HG02759 (cell line): ENCODE data around the gene SEC61B.
"Not testable (repeated sequence)": the region's sequence is repeated elsewhere in the genome, so short reads cannot be mapped to it uniquely, and the experiment has no call there.

ENCODE experiments used
- ATAC-seq: cut with Tn5 transposase; IDR thresholded peaks from one replicate; pipeline ENCODE4 v1.9.1; 2021; ENCODE audit warnings: mild to moderate bottlenecking, moderate library complexity; ENCODE audit not compliant: unreplicated experiment

SEC61B gene

DNA sequence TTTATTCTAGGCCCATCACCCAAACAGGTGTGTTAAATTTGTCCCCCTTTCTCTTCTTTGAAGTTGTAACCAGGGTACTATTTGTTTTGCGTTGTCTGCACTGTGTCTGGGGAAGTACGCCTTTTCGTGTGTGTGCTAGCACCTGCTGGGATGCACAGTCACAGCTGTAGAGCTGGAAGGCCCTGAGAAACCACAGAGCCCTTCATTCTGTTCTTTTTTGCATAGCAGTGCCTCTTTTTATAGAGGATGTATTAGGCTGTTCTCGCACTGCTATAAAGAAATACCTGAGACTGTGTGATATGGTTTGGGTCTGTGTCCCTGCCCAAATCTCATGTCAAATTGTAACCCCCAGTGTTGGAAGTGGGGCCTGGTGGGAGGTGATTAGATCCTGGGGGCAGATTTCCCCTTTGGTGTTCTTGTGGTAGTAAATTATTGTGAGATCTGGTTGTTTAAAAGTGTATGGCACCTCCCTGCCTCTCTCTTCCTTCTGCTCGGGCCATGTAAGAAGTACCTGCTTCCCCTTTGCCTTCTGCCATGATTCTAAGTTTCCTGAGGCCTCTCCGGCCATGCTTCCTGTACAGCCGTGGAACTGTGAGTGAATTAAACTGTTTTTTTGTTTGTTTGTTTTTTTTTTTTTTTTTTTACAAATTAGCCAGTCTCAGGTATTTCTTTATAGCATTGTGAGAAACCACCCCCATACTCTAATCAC is 14.0 kb downstream of the SEC61B start:
- ATAC-seq, result peak; percentile 95

GRCh38 chr9:99237356-99237755 is 15.3 kb downstream of the SEC61B start:
- ATAC-seq, result no peak

DNA sequence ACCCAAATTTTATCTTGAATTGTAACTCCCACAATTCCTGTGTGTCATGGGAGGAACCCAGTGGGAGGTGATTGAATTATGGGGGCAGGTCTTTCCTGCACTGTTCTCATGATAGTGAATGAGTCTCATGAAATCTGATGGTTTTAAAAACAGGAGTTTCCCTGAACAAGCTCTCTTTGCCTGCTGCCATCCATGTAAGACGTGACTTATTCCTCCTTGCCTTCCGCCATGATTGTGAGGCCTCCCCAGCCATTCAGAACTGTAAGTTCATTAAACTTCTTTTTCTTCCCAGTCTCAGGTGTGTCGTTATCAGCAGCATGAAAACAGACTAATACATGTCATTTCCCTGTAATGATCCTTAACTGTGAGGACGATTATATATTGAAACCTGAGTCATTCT is 15.8 kb downstream of the SEC61B start:
- ATAC-seq, result not testable (repeated sequence)

DNA sequence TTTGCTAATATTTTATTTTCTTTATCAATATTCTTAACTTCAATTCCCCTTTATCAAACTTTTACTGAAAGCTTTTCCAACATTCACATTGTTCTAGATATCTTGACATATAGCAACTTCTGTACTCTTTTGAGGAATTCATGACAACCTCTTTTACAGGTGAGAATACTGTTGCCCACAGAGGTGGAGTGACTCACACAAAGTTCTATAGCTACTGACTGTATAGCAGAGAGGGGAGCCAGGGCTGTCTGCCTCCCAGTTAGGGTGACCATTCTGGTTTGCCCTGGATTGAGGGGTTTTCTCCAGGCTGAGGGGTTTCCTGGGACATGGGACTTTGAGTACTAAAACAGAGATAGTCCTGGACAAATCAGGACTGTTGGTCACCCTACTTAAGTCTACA is 16.2 kb downstream of the SEC61B start:
- no peak for ATAC-seq

DNA sequence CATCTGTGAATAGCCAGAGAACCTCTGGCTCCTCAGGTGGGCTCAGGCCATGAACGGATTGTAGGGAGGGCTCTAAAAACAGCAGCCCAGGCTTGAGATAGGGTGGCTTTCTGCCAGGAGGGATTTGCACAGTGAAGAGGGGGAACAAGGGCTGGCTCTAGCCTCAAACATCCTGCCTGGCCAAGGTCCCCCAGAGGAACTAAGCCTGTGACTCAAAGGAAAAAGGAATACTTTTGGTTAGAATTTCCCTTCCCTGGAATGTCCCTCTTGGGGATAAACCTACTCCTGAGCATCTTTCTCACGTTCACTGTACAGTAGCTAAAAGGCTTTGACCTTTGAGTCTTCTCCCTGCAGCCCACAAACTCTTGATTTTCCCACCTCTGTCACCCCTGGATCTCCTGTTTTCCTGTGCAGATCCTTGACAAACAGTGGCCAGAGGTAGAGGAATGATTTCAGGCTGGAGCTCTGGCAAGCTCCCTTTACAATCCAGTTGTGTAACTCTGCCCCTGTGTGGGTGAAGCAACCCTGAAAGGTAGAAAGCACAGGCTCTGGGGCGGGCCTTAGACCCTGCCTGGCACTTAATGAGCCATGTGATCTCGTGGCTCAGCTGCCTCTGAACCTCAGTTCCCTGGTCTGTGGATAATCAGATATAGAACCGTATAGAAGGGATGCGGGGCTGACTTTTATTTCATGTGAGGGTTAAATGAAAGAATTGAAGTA is 17.4 kb downstream of the SEC61B start:
- no peak for ATAC-seq

- ATAC-seq, result no peak
These were observed 19.0 kb downstream of the SEC61B start for GRCh38 chr9:99241106-99241505.

DNA sequence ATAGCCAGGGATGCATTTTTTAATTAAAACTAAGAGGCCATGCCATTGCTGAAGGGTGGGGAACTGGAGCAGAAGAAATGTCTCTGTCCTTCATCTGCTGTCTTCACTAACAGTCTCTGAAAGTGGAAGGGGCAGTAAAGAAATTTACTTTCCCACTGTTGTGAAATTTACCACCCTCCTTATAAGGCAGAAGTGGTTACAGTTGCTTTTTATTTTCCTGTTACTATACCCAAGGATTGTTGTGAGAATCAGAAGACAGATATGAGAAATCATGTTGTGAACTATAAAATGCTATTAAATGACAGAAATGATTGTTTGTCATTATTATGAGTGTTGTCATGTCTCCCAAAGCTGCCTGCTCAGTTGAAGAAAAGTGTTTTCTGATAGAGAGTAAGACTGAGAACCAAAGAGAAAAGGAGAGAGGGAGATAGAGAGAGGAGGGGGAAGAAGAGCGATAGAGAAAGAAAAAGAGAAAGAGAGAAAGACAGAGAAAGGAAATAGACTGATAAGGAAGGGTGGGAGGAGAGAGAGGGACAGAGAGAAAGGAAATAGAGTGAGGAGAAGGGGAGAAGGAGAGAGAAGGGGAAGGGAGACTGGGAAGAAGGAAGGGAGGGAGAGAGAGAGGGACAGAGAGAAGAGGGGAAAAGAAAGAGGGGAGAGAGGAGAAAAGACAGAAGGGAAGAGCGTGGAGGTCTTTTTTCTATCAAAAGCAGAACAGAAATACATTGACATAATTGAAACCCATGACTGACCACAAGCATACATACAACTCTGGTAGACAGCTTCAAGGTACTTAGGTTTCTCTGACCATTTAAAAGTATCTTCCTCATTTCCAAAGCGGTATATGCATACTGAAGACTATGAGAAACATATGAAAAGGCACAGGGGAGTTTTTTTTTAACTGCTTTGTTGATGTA is 22.5 kb downstream of the SEC61B start:
- ATAC-seq, result peak; percentile 90

- no peak for ATAC-seq
These were observed 27.5 kb downstream of the SEC61B start for GRCh38 chr9:99249619-99250018.

GRCh38 chr9:99251157-99251556 is 29.1 kb downstream of the SEC61B start:
- ATAC-seq, result no peak

DNA sequence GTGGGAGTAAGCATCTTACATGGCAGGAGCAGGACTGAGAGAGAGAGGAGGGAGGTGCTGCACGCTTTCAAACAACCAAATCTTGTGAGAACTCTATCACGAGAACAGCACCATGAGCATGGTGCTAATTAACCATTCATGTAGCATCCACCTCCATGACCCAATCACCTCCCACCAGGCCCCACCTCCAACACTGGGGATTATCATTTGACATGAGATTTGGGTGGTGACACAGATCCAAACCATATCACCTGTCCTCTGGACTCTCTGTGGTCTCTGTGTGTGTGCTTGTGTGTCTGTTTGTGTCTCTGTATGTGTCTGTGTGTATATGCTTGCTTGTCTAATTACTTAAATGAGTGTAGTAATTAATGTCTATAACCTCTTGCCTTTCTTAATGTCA is 31.1 kb downstream of the SEC61B start:
- peak; percentile 44 for ATAC-seq

DNA sequence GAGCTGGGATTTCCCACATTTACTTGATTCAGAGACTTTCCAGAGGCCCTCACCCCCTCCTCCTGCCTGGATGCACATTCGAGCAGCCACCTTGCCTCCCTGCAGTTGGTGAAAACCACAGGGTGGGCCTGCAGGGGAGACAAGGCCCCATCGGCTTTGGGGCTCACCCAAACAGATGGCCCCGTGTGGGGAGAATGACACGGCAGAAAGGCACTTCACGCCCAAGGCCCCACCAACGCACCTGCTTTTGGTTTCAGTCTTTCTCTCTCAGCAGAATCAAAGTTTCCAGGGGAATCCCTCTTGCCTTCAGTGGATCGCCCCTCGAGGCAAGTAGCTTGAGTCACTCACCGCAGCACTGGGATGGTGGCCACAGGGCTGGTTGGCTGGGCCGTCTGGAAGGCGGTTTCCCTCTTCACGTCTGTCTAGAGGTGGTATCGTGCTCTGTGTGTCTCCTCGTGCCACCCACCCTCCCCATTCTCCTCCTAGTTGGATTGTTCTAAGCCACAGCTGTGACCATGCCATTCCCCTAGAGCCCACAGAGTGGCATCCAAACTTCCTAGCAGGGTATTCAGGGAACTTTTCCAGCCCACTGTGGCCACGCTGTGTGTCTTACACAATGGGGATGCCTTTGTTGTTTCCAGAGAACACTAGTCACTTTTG is 31.8 kb downstream of the SEC61B start:
- peak; percentile 90 for ATAC-seq

DNA sequence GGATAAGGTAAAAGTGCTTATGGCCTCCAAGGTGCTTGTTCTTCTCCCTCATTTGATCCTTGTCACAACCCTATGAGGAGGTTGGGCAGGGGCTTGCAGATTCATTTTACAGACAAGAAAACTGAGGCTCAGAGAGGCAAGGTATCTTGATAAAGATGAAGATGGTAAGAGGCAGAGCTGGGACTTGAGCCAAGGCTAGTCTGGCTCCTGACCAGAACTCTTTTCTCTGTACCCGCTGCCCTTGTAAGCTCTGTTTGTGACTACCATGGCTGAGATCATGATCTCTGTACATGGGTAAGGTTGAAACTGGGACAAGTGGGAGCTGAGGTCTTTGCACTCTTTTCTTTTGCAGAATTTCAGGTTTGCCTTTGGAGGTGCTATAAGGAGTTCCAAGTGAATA is 33.6 kb downstream of the SEC61B start:
- ATAC-seq, result no peak

GRCh38 chr9:99257723-99258389 is 35.8 kb downstream of the SEC61B start:
- no peak for ATAC-seq

GRCh38 chr9:99259231-99259918 is 37.3 kb downstream of the SEC61B start:
- ATAC-seq, result peak; percentile 63

DNA sequence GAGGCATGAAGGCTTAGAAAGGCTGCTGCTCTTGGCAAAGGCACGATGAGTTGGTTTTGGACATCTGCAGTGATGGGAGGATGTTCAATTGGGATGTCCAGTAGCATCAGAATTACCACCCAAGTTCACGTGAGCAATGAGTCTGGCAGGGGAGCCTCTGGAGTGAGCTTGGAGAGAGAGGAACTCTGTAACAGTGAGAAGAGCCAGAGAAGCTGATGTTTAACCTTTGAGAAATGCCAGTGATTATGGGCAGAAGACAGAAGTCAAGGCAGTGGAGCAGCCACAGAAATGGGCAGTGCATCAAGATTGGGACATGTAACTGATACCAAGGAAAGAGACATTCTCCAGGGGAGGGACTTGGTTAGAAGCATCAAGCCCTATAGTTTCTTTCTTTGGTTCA is 39.8 kb downstream of the SEC61B start:
- no peak for ATAC-seq

DNA sequence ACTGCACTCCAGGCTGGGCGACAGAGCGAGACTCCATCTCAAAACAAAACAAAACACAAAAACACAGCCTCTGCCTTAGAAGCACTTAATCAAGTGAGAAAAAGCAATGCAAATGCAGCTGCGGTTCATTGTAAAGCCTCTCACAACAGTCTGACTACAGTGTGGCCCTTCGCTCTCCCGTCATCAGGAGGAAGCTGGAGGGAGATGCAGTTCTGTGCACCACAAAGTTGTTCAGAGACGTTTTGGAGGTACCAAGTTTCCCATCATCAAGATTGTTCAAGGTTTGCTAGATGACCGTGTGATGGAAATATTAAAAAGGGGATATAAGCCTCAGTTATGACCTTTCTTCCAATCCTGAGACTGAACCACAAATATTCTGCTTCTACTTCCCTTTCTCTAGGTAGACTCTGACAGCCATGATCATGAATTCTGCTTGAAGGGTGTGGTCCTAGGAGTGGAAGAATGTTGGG is 40.9 kb downstream of the SEC61B start:
- peak; percentile 48 for ATAC-seq

DNA sequence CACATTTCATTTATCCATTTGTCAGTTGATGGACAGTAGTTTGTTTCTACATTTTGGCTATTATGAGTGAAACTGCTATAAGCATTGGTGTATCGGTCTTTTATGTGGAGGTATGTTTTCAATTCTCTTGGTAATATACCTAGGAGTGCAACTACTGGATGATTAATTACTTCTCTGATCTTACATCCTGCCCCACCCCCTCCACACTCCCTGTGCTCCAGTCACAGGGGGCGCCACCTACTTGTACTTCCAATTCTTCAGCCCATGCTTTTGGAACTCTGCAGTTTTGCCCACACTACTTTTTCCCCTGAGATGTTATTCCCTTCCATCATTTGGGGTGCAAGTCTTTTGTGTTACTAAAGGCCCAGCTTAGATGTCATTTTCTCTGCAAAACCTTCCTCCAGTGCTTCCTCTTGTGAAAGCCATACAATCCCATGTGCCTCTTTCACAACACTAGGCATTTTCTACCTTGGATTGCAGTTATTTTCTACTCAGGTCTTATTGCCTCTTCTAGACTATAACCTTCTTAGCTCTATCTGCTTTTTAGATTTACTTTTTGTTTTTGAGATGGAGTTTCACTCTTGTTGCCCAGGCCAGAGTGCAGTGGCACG is 42.1 kb downstream of the SEC61B start:
- ATAC-seq, result no peak

- no peak for ATAC-seq
These were observed 43.6 kb downstream of the SEC61B start for GRCh38 chr9:99265691-99266090.
